Mucosa of descending colon (tissue), 3 donors: ENCODE results near the gene ACADVL. TPM values are rescaled to one million over a fixed set of nuclear protein-coding genes. Genes with fewer than 3 reads are reported as not detected.
A peak's percentile ranks its signal among the peaks of the same experiment; 100 is the strongest.

Experiments used
- ATAC-seq: fragments of 200-7000 bp; cut with Tn5 transposase; one replicate; pipeline ENCODE4 v1.9.1; 2020; ENCODE audit warnings: mild to moderate bottlenecking, moderate library complexity
- DNase-seq, 3 donors: peaks; one replicate each; pipeline ENCODE4 v3.0.0-alpha.2; 2020
- H3K36me3 ChIP-seq: fragments of 200-600 bp; one replicate; pipeline ENCODE4 v1.8.0; 2021; ENCODE audit warnings: low read depth, mild to moderate bottlenecking
- H3K4me1 ChIP-seq: fragments of 200-600 bp; one replicate; pipeline ENCODE4 v1.8.0; 2021; ENCODE audit warnings: low read depth, mild to moderate bottlenecking
- H3K4me3 ChIP-seq: fragments of 200-600 bp; one replicate; pipeline ENCODE4 v1.8.0; 2021; ENCODE audit warnings: mild to moderate bottlenecking
- H3K9me3 ChIP-seq: fragments of 200-600 bp; one replicate; pipeline ENCODE4 v1.8.0; 2021; ENCODE audit warnings: mild to moderate bottlenecking
- intact Hi-C, 2 donors: fragments of 100-400 bp; cut with DNase I in 1 of 2; cut with micrococcal nuclease in 1 of 2; formaldehyde crosslinking; loops; one replicate each; pipeline versions ENCODE4 v1.11.0 to v1.11.1; 2022; cut with DNase I, micrococcal nuclease
- total RNA-seq, 3 donors: library from RNA; stranded (reverse); fragmentation: NEBNext Ultra II Directional in 2 of 3; extraction: Animal tissue kit (Norgen Biotek cat#: 25700) in 2 of 3; gene quantifications; one replicate each; pipeline versions ENCODE4 v1.2.1 to v1.2.4, GENCODE V29; 2021 to 2023
- TF ChIP-seq, protein P1 (sequence below): fragments of 200-600 bp; IDR thresholded peaks from one replicate; pipeline ENCODE4 v1.8.0; 2022; ENCODE audit warnings: antibody characterized with exemption, mild to moderate bottlenecking
- donor health status: DM: no; HTN: no; CAD: no; lungs with moderate emphysema.
- donor health status: DM: no; HTN: no; CAD: no.
- donor health status: DM: no; HTN: yes; CAD: no.

Gene ACADVL
- total RNA-seq, 3 donors from 2014 or later = 729 to 1,007 (median 804) TPM

DNA sequence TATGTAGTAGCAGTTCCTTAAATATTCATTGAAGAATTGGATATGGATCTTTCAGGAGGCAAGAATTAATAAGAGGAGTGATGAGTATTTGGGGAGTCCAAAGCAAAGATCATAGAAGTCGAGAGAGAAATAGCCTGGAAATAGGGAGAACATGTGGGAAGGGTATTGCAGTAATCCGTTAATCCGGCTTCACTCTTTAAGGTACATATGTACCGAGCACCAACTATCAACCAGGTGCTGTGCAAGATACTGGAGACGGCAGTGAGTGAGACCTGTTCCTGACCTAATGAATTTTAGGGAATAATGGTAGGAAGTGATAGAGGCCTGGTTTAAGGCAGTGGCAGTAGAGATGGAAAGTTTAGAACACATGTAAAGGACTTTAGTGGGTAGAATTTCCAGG lies 33.3 kb downstream of the ACADVL start:
- ATAC-seq (no peak), DNase-seq (no peak)
- Histone ChIP-seq H3K9me3 (no peaks in the 10 kb centered on the region), H3K4me1 (peaks cover 33% of the 10 kb centered on the region), H3K4me3 (no peak overlapping the region), H3K36me3 (no peaks in the 10 kb centered on the region)
- intact Hi-C loops = no loop called here
- TF ChIP-seq, protein P1, sequence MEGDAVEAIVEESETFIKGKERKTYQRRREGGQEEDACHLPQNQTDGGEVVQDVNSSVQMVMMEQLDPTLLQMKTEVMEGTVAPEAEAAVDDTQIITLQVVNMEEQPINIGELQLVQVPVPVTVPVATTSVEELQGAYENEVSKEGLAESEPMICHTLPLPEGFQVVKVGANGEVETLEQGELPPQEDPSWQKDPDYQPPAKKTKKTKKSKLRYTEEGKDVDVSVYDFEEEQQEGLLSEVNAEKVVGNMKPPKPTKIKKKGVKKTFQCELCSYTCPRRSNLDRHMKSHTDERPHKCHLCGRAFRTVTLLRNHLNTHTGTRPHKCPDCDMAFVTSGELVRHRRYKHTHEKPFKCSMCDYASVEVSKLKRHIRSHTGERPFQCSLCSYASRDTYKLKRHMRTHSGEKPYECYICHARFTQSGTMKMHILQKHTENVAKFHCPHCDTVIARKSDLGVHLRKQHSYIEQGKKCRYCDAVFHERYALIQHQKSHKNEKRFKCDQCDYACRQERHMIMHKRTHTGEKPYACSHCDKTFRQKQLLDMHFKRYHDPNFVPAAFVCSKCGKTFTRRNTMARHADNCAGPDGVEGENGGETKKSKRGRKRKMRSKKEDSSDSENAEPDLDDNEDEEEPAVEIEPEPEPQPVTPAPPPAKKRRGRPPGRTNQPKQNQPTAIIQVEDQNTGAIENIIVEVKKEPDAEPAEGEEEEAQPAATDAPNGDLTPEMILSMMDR = no peak

DNA sequence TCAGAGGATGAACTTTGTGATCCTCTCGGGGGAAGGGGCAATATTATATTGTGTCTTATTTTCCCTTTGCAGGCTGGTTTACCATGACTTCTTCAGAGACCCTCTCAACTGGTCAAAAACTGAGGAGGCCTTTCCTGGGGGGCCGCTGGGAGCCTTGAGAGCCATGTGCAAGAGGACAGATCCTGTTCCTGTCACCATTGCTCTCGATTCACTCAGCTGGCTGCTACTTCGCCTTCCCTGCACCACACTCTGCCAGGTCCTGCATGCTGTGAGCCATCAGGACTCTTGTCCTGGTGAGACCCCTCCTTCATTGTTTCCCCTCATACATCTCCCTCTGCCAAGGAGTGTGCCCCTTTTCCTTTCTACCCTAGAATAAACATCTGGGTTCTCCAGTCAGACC lies 34.8 kb downstream of the ACADVL start:
- H3K36me3 ChIP-seq = no peaks in the 10 kb centered on the region
- H3K4me3 ChIP-seq = no peak overlapping the region
- ATAC-seq = no peak
- no peaks in the 10 kb centered on the region for H3K9me3 ChIP-seq
- H3K4me1 ChIP-seq = peaks cover 37% of the 10 kb centered on the region
- DNase-seq = no peak
- intact Hi-C loops = no loop called here
- TF ChIP-seq, protein P1 = no peak

DNA sequence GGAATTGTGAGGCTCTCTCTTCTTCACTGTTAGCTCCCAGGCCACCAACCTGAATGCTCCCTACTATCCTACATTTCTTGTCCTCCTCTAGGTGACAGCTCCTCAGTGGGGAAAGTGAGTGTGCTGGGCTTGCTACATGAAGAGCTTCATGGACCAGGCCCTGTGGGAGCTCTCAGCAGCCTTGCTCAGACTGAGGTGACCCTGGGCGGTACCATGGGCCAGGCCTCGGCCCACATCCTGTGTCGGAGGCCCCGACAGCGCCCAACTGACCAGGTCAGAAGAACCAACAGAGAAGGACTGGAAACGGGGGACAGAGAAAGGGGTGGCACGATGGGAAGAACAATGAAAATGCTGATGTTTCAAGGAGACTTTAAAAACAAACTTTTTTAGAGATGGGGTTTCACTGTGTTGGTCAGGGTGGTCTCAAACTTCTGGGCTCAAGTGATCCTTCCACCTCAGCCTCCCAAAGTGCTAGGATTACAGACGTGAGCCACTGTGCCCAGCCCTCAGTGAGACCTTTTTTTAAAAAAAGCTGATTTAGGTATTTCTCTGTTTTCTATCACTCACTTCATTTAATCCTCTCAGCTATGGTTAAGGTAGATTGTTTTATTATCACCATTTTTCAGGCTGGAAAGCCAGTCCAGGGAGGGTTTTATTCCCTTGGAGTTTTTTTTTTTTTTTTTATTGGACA lies 37.2 kb downstream of the ACADVL start:
- H3K4me1 ChIP-seq = peaks cover 30% of the 10 kb centered on the region
- no peak overlapping the region for H3K4me3 ChIP-seq
- DNase-seq = no peak
- H3K9me3 ChIP-seq = no peaks in the 10 kb centered on the region
- no peaks in the 10 kb centered on the region for H3K36me3 ChIP-seq
- intact Hi-C loops = no loop called here
- no peak for ATAC-seq
- TF ChIP-seq, protein P1 = no peak

DNA sequence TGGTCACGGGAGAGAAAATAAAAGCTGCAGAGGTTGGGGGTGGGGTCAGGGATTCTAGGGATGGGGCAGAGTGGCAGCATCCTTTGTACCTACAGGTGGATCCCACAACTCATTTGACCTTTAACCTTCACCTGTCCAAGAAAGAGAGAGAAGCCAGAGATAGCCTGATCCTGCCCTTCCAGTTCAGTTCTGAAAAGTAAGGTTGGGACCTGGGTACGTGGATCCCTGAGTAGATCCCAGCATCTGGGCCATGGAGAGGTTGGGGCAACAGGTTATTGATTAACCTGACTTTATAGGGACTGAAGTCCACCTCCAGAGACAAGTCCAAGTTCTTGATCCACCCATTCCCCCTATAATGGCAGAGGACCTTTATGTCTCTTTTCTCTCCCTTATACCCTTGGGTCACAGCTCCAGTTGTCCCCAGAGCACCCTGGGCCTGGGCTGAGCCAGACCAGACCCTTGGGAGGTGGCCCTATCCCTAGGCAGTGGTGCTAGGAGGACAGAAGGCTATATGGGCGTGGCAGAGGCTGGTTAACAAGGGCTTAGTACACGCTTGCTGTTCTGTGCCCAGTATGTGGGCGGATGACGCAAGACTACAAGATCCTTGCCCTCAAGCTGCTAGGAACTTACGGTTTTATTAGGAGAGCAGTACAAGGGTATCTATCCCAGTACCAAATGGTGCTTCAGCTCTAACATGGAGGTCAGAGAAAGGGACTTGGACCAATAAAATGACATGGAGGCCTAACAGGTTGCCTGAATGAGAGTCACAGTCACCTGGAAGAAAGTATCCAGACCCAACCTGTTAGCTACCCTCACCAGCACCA lies 39.2 kb downstream of the ACADVL start:
- Histone ChIP-seq H3K4me3 (no peak overlapping the region), H3K36me3 (no peaks in the 10 kb centered on the region), H3K4me1 (peaks cover 23% of the 10 kb centered on the region), H3K9me3 (no peaks in the 10 kb centered on the region)
- TF ChIP-seq, protein P1 = no peak
- peak; percentile 50 for ATAC-seq
- DNase-seq = peak; percentile 83 to 89 (median 85)
- intact Hi-C loops = no loop called here

DNA sequence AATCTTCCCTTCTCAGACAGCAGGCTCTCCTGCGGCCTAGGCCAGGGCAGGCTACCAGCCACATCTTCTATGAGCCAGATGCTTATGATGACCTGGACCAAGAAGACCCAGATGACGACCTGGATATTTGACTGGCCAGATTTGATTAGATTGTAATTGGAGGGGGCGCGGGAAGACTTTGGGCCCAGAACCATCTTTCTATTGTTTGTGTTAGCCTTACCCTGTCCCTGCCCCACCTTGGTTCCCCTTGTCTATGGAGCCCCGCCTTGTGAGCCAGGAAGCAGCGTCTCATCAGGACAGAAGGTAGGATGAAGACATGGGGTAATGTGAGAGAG lies 39.8 kb downstream of the ACADVL start:
- Histone ChIP-seq H3K36me3 (no peaks in the 10 kb centered on the region), H3K4me3 (no peak overlapping the region), H3K9me3 (no peaks in the 10 kb centered on the region), H3K4me1 (peaks cover 29% of the 10 kb centered on the region)
- intact Hi-C loops = no loop called here
- DNase-seq (peak in 2 of 3 donors; percentile 40 to 51), ATAC-seq (no peak)
- TF ChIP-seq, protein P1 = no peak
